Glutamatergic neuron (in vitro differentiated cells): ENCODE results near the gene OSBPL1A. TPM values are rescaled to one million over a fixed set of nuclear protein-coding genes. Genes with fewer than 3 reads are reported as not detected.

ENCODE experiments used
- DNase-seq: peaks from one replicate; pipeline ENCODE4 v3.0.0; 2022
- H3K27ac Mint-ChIP-seq: one replicate; pipeline ENCODE4 v1.8.0; 2020; ENCODE audit warnings: mild to moderate bottlenecking, mixed read lengths, inconsistent platforms; ENCODE audit not compliant: unreplicated experiment
- H3K27me3 Mint-ChIP-seq: one replicate; pipeline ENCODE4 v1.8.0; 2020; ENCODE audit warnings: mild to moderate bottlenecking, moderate library complexity, mixed read lengths, inconsistent platforms; ENCODE audit not compliant: unreplicated experiment
- H3K36me3 Mint-ChIP-seq: one replicate; pipeline ENCODE4 v1.8.0; 2020; ENCODE audit warnings: mild to moderate bottlenecking, mixed read lengths, inconsistent platforms; ENCODE audit not compliant: unreplicated experiment
- H3K4me1 Mint-ChIP-seq: one replicate; pipeline ENCODE4 v1.8.0; 2020; ENCODE audit warnings: mild to moderate bottlenecking, low read depth, mixed read lengths, inconsistent platforms; ENCODE audit not compliant: unreplicated experiment
- H3K4me3 Mint-ChIP-seq: one replicate; pipeline ENCODE4 v1.8.0; 2020; ENCODE audit warnings: mild to moderate bottlenecking, mixed read lengths, inconsistent platforms; ENCODE audit not compliant: unreplicated experiment
- H3K9me3 Mint-ChIP-seq: one replicate; pipeline ENCODE4 v1.8.0; 2020; ENCODE audit warnings: mild to moderate bottlenecking, moderate library complexity, mixed read lengths, inconsistent platforms; ENCODE audit not compliant: unreplicated experiment
- total RNA-seq: library from RNA; stranded (reverse); fragmentation: NEBNext Ultra II Directional; extraction: Animal tissue kit (Norgen Biotek cat#: 25700); gene quantifications from one replicate; pipeline ENCODE4 v1.2.1, GENCODE V29; 2021; ENCODE audit not compliant: unreplicated experiment
- TF ChIP-seq, protein P1 (sequence below): fragments of 200-600 bp; sonication (generic); IDR thresholded peaks from one replicate; pipeline ENCODE4 v1.5.0; 2021; ENCODE audit not compliant: partially characterized antibody, unreplicated experiment

OSBPL1A gene
- total RNA-seq, 1 donor from 2014 or later = 27.5 TPM

GRCh38 chr18:24395049-24395795, 2.4 kb downstream of the OSBPL1A start:
- Mint-ChIP-seq H3K4me1 (peaks cover 4% of the 10 kb centered on the region), H3K4me3 (no peak overlapping the region), H3K27me3 (no peaks in the 10 kb centered on the region), H3K9me3 (peaks cover 2% of the 10 kb centered on the region), H3K36me3 (no peaks in the 10 kb centered on the region), H3K27ac (no peak overlapping the region)
- DNase-seq = no peak
- TF ChIP-seq, protein P1, sequence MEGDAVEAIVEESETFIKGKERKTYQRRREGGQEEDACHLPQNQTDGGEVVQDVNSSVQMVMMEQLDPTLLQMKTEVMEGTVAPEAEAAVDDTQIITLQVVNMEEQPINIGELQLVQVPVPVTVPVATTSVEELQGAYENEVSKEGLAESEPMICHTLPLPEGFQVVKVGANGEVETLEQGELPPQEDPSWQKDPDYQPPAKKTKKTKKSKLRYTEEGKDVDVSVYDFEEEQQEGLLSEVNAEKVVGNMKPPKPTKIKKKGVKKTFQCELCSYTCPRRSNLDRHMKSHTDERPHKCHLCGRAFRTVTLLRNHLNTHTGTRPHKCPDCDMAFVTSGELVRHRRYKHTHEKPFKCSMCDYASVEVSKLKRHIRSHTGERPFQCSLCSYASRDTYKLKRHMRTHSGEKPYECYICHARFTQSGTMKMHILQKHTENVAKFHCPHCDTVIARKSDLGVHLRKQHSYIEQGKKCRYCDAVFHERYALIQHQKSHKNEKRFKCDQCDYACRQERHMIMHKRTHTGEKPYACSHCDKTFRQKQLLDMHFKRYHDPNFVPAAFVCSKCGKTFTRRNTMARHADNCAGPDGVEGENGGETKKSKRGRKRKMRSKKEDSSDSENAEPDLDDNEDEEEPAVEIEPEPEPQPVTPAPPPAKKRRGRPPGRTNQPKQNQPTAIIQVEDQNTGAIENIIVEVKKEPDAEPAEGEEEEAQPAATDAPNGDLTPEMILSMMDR = no peak

GRCh38 chr18:24388957-24389356, 8.7 kb downstream of the OSBPL1A start:
- Mint-ChIP-seq H3K9me3 (no peaks in the 10 kb centered on the region), H3K4me3 (no peak overlapping the region), H3K27ac (no peak overlapping the region), H3K36me3 (no peaks in the 10 kb centered on the region), H3K4me1 (no peaks in the 10 kb centered on the region), H3K27me3 (no peaks in the 10 kb centered on the region)
- TF ChIP-seq, protein P1 = no peak
- no peak for DNase-seq

GRCh38 chr18:24386681-24387080, 10.9 kb downstream of the OSBPL1A start:
- Mint-ChIP-seq H3K4me3 (no peak overlapping the region), H3K4me1 (no peaks in the 10 kb centered on the region), H3K27me3 (no peaks in the 10 kb centered on the region), H3K27ac (no peak overlapping the region), H3K9me3 (no peaks in the 10 kb centered on the region), H3K36me3 (no peaks in the 10 kb centered on the region)
- no peak for DNase-seq
- TF ChIP-seq, protein P1 = no peak

- Mint-ChIP-seq H3K4me1 (no peaks in the 10 kb centered on the region), H3K27ac (no peak overlapping the region)
Measured at GRCh38 chr18:24381126-24381525, 16.5 kb downstream of the OSBPL1A start.

More at GRCh38 chr18:24381126-24381525, 16.5 kb downstream of the OSBPL1A start:
- no peak for DNase-seq
- Mint-ChIP-seq H3K27me3 (no peaks in the 10 kb centered on the region), H3K9me3 (no peaks in the 10 kb centered on the region), H3K4me3 (no peak overlapping the region), H3K36me3 (no peaks in the 10 kb centered on the region)
- TF ChIP-seq, protein P1 = no peak
